ENCODE results near the gene ETV3L. TPM values are rescaled to one million over a fixed set of nuclear protein-coding genes. Genes with fewer than 3 reads are reported as not detected.

Gene ETV3L
- total and polyA plus RNA-seq, 2 of the 8 experiments (the other 6 are each of a cell fraction or from before 2014, with no cell fraction given) = 0.17 to 0.26 TPM

DNA sequence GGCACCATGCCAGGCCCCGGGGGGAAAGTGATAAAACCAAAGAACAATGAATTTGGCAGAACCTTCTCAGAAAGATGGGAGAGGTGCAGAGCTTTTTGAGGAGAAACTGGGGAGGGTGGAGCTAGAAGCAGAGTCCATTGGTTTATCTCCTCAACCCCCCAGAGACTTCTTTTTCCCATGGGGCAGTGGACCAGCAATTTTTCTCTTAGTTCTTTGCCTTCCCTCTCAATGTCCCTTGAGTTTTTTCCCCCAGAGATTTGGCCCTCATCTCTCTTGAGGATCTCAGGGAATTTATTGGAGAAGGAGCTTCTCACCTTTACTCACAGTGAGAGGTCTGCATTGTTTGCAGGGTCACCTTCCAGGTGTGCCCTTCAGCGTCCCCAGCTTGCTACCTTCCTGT, 48.8 kb downstream of the ETV3L start:
- Histone ChIP-seq H3K23me2 (ENCODE audit: low read depth, low read length) (no peaks in the 10 kb centered on the region; the same call in 1 of the 2 replicates), H4K91ac (replicated peaks; ENCODE audit: insufficient read length, low read length) (no peak overlapping the region), H3K18ac (ENCODE audit: extremely low read depth, low read length) (no peak overlapping the region), H3K79me1 (ENCODE audit: low read depth, low read length) (no peaks in the 10 kb centered on the region), H2BK12ac (ENCODE audit: low read depth, low read length) (no peak overlapping the region), H2AK5ac (ENCODE audit: low read depth, low read length) (no peak overlapping the region), H3K9ac (replicated peaks in 1 of 4; ENCODE audit: extremely low read depth in 1 of 4, low read depth in 3 of 4, low read length in 3 of 4) (no peak overlapping the region), H2BK5ac (ENCODE audit: low read depth, low read length) (no peak overlapping the region), H3K23ac (ENCODE audit: insufficient read length) (no peak overlapping the region), H4K20me1 (replicated peaks in 1 of 2; ENCODE audit: control insufficient read depth in 1 of 2, insufficient read depth in 2 of 2, low read length in 2 of 2) (no peaks in the 10 kb centered on the region), H2BK20ac (ENCODE audit: low read length) (no peak overlapping the region), H3K4me3 (ENCODE audit: extremely low read depth in 1 of 4, insufficient read depth in 2 of 4, low read depth in 3 of 4, low read length in 4 of 4) (no peak overlapping the region), H2AFZ (ENCODE audit: low read length) (no peak overlapping the region), H3K4me2 (ENCODE audit: insufficient read depth in 1 of 2, low read depth in 2 of 2, low read length in 2 of 2) (no peak overlapping the region), H4K5ac (ENCODE audit: insufficient read length, low read depth, low read length) (no peak overlapping the region), H3K27ac (ENCODE audit: low read depth, low read length) (no peak overlapping the region), H3K4me1 (replicated peaks in 1 of 4; ENCODE audit: control insufficient read depth in 3 of 4, insufficient read depth in 4 of 4, low read length in 3 of 4) (peaks cover 0 to 4% (median 2%) of the 10 kb centered on the region in 4 experiments; a peak in 2 of 7 replicates), H4K8ac (ENCODE audit: extremely low read depth, insufficient read depth, low read length) (no peak overlapping the region), H3K4ac (replicated peaks; ENCODE audit: insufficient read length, low read depth, low read length) (no peak overlapping the region), H3K27me3 (replicated peaks in 1 of 4; ENCODE audit: control insufficient read depth in 3 of 4, extremely low read depth in 1 of 4, insufficient read depth in 3 of 4, low read length in 3 of 4) (no peaks in the 10 kb centered on the region), H3K9me3 (ENCODE audit: insufficient read depth in 2 of 2, low read depth in 1 of 2, low read length in 1 of 2) (peaks cover 0 to 7% of the 10 kb centered on the region in 2 experiments; a peak in 2 of 4 replicates), H3K36me3 (ENCODE audit: control insufficient read depth in 2 of 4, insufficient read depth in 4 of 4, low read length in 3 of 4) (no peaks in the 10 kb centered on the region), H3K79me2 (ENCODE audit: control insufficient read depth in 1 of 2, insufficient read depth in 2 of 2, low read length in 2 of 2) (no peaks in the 10 kb centered on the region), H3K56ac (replicated peaks; ENCODE audit: insufficient read length, low read depth, low read length) (no peak overlapping the region), H3K14ac (ENCODE audit: insufficient read length) (no peak overlapping the region), H2BK15ac (ENCODE audit: low read length) (no peak overlapping the region; the same call in 1 of the 2 replicates), H2BK120ac (replicated peaks; ENCODE audit: low read depth, low read length) (no peak overlapping the region)
- ChIA-PET POLR2A (ENCODE audit: partially characterized antibody) (interaction anchor here (1.0 kb wide), 1 partner anchor 9 kb away, joined by 4 read pairs; no protein-coding TSS in a partner anchor), CTCF (ENCODE audit: partially characterized antibody) (interaction anchor here (1.0 to 2.4 kb wide), 4 partner anchors 23 to 105 kb away, joined by 3 to 9 read pairs (median 3); no protein-coding TSS in a partner anchor)
- WGBS, 2 experiments (ENCODE audit: extremely low coverage in 1 of 2, insufficient coverage in 1 of 2, insufficient read length in 1 of 2, insufficient replicate concordance in 2 of 2, low coverage in 1 of 2, low lambda C conversion rate in 2 of 2, missing lambda C conversion rate in 1 of 2) = 89% methylated on average over 2 of the region's 2 CpGs; no CpG with 5 or more reads in 1 of the 2 experiments
- no peak for FAIRE-seq
- no peak for DNase-seq (ENCODE audit: low read depth in 1 of 2, low spot score in 2 of 2)
- TF ChIP-seq NRF1 (IDR thresholded peaks at IDR 0.05; ENCODE audit: low read depth, low read length) (no peak), TAF1 (IDR thresholded peaks at IDR 0.05; ENCODE audit: low read depth, low read length) (no peak), HDAC2 (IDR thresholded peaks at IDR 0.05; ENCODE audit: borderline replicate concordance in 1 of 2, low read depth in 2 of 2, low read length in 2 of 2) (no peak), KDM5A (IDR thresholded peaks at IDR 0.05; ENCODE audit: low read length) (no peak), GTF2F1 (IDR thresholded peaks at IDR 0.05; ENCODE audit: borderline replicate concordance, low read depth, low read length) (no peak), SP1 (IDR thresholded peaks at IDR 0.05; ENCODE audit: low read depth, low read length) (no peak), RNF2 (IDR thresholded peaks at IDR 0.05; ENCODE audit: borderline replicate concordance, low read depth, low read length, missing control alignments, poor library complexity, severe bottlenecking) (no peak)
- TF ChIP-seq, protein P1, sequence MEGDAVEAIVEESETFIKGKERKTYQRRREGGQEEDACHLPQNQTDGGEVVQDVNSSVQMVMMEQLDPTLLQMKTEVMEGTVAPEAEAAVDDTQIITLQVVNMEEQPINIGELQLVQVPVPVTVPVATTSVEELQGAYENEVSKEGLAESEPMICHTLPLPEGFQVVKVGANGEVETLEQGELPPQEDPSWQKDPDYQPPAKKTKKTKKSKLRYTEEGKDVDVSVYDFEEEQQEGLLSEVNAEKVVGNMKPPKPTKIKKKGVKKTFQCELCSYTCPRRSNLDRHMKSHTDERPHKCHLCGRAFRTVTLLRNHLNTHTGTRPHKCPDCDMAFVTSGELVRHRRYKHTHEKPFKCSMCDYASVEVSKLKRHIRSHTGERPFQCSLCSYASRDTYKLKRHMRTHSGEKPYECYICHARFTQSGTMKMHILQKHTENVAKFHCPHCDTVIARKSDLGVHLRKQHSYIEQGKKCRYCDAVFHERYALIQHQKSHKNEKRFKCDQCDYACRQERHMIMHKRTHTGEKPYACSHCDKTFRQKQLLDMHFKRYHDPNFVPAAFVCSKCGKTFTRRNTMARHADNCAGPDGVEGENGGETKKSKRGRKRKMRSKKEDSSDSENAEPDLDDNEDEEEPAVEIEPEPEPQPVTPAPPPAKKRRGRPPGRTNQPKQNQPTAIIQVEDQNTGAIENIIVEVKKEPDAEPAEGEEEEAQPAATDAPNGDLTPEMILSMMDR (IDR thresholded peaks at IDR 0.05; ENCODE audit: control extremely low read depth in 1 of 3, insufficient read depth in 1 of 3, low read depth in 1 of 3, low read length in 3 of 3) = no peak
- TF ChIP-seq, protein P2, sequence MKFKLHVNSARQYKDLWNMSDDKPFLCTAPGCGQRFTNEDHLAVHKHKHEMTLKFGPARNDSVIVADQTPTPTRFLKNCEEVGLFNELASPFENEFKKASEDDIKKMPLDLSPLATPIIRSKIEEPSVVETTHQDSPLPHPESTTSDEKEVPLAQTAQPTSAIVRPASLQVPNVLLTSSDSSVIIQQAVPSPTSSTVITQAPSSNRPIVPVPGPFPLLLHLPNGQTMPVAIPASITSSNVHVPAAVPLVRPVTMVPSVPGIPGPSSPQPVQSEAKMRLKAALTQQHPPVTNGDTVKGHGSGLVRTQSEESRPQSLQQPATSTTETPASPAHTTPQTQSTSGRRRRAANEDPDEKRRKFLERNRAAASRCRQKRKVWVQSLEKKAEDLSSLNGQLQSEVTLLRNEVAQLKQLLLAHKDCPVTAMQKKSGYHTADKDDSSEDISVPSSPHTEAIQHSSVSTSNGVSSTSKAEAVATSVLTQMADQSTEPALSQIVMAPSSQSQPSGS (IDR thresholded peaks at IDR 0.05; ENCODE audit: low read length) = no peak
